ELF-1 (cell line): Measurements from ENCODE around the gene CD300LB.
"Not testable (repeated sequence)": the region's sequence is repeated elsewhere in the genome, so short reads cannot be mapped to it uniquely, and the experiment has no call there.

Source experiments
- DNase-seq: peaks from one replicate; pipeline ENCODE4 v3.0.0-alpha.2; 2016; ENCODE audit warnings: low read depth, low spot score

Gene CD300LB

GRCh38 chr17:74531231-74531761, at the start of gene CD300LB:
Gene CD300LB (minus strand): TSS chr17:74531475. CDS start chr17:74531350, 125 bp downstream.
- DNase-seq = no peak

GRCh38 chr17:74579900-74580299, 48.6 kb upstream of the CD300LB start:
- DNase-seq = no peak

- DNase-seq = no peak
These were observed 47.7 kb upstream of the CD300LB start for GRCh38 chr17:74578979-74579378.

- no peak for DNase-seq
These were observed 43.3 kb upstream of the CD300LB start for GRCh38 chr17:74574489-74575142.

- not testable (repeated sequence) for DNase-seq
These were observed 42.4 kb upstream of the CD300LB start for GRCh38 chr17:74573635-74574034.

- DNase-seq = no peak
These were observed 41.9 kb upstream of the CD300LB start for GRCh38 chr17:74573169-74573568.

GRCh38 chr17:74571621-74572270, 40.5 kb upstream of the CD300LB start:
- no peak for DNase-seq

GRCh38 chr17:74569020-74570003, 38.0 kb upstream of the CD300LB start:
- peak; percentile 76 for DNase-seq

- DNase-seq = no peak
These were observed 37.0 kb upstream of the CD300LB start for GRCh38 chr17:74568106-74568873.

GRCh38 chr17:74567397-74567796, 36.1 kb upstream of the CD300LB start, which contains the start of gene CD300H:
Gene CD300H (minus strand): TSS chr17:74567509.
- DNase-seq = no peak

GRCh38 chr17:74566132-74566753, 35.0 kb upstream of the CD300LB start:
- DNase-seq = peak; percentile 70

GRCh38 chr17:74565126-74565525, 33.9 kb upstream of the CD300LB start:
- DNase-seq = no peak

GRCh38 chr17:74563358-74563757, 32.1 kb upstream of the CD300LB start:
- DNase-seq = no peak

- DNase-seq = no peak
These were observed 30.3 kb upstream of the CD300LB start for GRCh38 chr17:74561586-74561985.

GRCh38 chr17:74558882-74559519, 27.7 kb upstream of the CD300LB start:
- DNase-seq = peak; percentile 53

- not testable (repeated sequence) for DNase-seq
These were observed 27.1 kb upstream of the CD300LB start for GRCh38 chr17:74558402-74558801.

GRCh38 chr17:74555427-74555940, 24.2 kb upstream of the CD300LB start:
- DNase-seq = no peak

- DNase-seq = no peak
These were observed 23.6 kb upstream of the CD300LB start for GRCh38 chr17:74554909-74555308.

- DNase-seq = no peak
These were observed 20.8 kb upstream of the CD300LB start for GRCh38 chr17:74552037-74552436.

- DNase-seq = no peak
These were observed 19.3 kb upstream of the CD300LB start for GRCh38 chr17:74550602-74551001.
